CD14-positive monocyte (primary cell): ENCODE results near the gene NAB1. TPM values are rescaled to one million over a fixed set of nuclear protein-coding genes. Genes with fewer than 3 reads are reported as not detected.

Experiments used
- DNase-seq, 3 donors: peaks; one replicate each; pipeline ENCODE4 v3.0.0-alpha.2; 2011 to 2022
- H2AFZ ChIP-seq: 2 replicates; pipeline ENCODE4 v1.6.0; 2012; ENCODE audit warnings: mild to moderate bottlenecking, low read depth, low read length, inconsistent platforms; ENCODE audit not compliant: insufficient read depth, poor library complexity, severe bottlenecking
- H3K27ac ChIP-seq, 2 donors: 1 replicate in 1 of 2; 2 replicates in 1 of 2; pipeline ENCODE4 v1.5.1; 2012 to 2013; ENCODE audit warnings: low read length in 2 of 2, control low read depth in 1 of 2, inconsistent platforms in 1 of 2, low read depth in 1 of 2, mild to moderate bottlenecking in 1 of 2
- H3K27me3 ChIP-seq, 2 donors: one replicate each; pipeline versions ENCODE4 v1.6.0 to v1.6.1; 2011 to 2013; ENCODE audit warnings: low read length in 2 of 2; ENCODE audit not compliant: control insufficient read depth in 2 of 2, insufficient read depth in 2 of 2
- H3K36me3 ChIP-seq, 2 donors: replicated peaks in 1 of 2; 1 replicate in 1 of 2; 2 replicates in 1 of 2; pipeline versions ENCODE4 v1.5.1 to v1.6.1; 2012 to 2013; ENCODE audit warnings: low read length in 2 of 2, control low read depth in 1 of 2, inconsistent platforms in 1 of 2, mild to moderate bottlenecking in 1 of 2; ENCODE audit not compliant: insufficient read depth in 2 of 2, control insufficient read depth in 1 of 2
- H3K4me1 ChIP-seq, 2 donors: 1 replicate in 1 of 2; 2 replicates in 1 of 2; pipeline versions ENCODE4 v1.5.1 to v1.6.1; 2012 to 2013; ENCODE audit warnings: low read length in 2 of 2, control low read depth in 1 of 2, inconsistent platforms in 1 of 2, mild to moderate bottlenecking in 1 of 2, moderate library complexity in 1 of 2; ENCODE audit not compliant: insufficient read depth in 2 of 2, control insufficient read depth in 1 of 2
- H3K4me2 ChIP-seq: replicated peaks from 2 replicates; pipeline ENCODE3; 2012; ENCODE audit warnings: low read length, moderate library complexity, mild to moderate bottlenecking; ENCODE audit not compliant: poor library complexity, severe bottlenecking; ENCODE audit errors: extremely low read depth
- H3K4me3 ChIP-seq, 3 experiments: fragments of 200-600 bp in 1 of 3; sonication (generic) in 1 of 3; replicated peaks in 1 of 3; 1 replicate in 2 of 3; 2 replicates in 1 of 3; pipeline ENCODE4 v1.5.1; 2011 to 2013; ENCODE audit warnings: low read length in 3 of 3, mild to moderate bottlenecking in 3 of 3, control low read depth in 2 of 3, low read depth in 2 of 3, inconsistent platforms in 1 of 3, moderate library complexity in 1 of 3
- H3K79me2 ChIP-seq: 2 replicates; pipeline ENCODE4 v1.6.0; 2012; ENCODE audit warnings: mild to moderate bottlenecking, control low read depth, inconsistent platforms, low read length, moderate library complexity; ENCODE audit not compliant: insufficient read depth
- H3K9ac ChIP-seq: 2 replicates; pipeline ENCODE4 v1.6.0; 2017; ENCODE audit warnings: low read length, mild to moderate bottlenecking; ENCODE audit not compliant: insufficient read depth, poor library complexity, severe bottlenecking
- H3K9me3 ChIP-seq, 2 donors: replicated peaks in 1 of 2; 1 replicate in 1 of 2; 2 replicates in 1 of 2; pipeline versions ENCODE4 v1.5.1 to v1.6.1; 2012 to 2013; ENCODE audit warnings: low read length in 2 of 2, control low read depth in 1 of 2; ENCODE audit not compliant: control insufficient read depth in 1 of 2, insufficient read depth in 1 of 2
- H4K20me1 ChIP-seq: 2 replicates; pipeline ENCODE4 v1.6.0; 2012; ENCODE audit warnings: mild to moderate bottlenecking, low read length, control low read depth, moderate library complexity; ENCODE audit not compliant: insufficient read depth
- H3K27ac Mint-ChIP-seq, 7 donors: one replicate each; pipeline ENCODE4 v1.8.0; 2020; ENCODE audit warnings: mild to moderate bottlenecking in 7 of 7, mixed read lengths in 7 of 7, moderate library complexity in 6 of 7, inconsistent platforms in 2 of 7
- H3K27me3 Mint-ChIP-seq, 3 donors: one replicate each; pipeline ENCODE4 v1.8.0; 2021 to 2022; ENCODE audit warnings: low read depth in 3 of 3, mild to moderate bottlenecking in 3 of 3, mixed read lengths in 3 of 3, moderate library complexity in 3 of 3, inconsistent platforms in 1 of 3
- H3K36me3 Mint-ChIP-seq, 2 donors: one replicate each; pipeline ENCODE4 v1.8.0; 2020; ENCODE audit warnings: mixed read lengths in 2 of 2, inconsistent platforms in 1 of 2, mild to moderate bottlenecking in 1 of 2
- H3K4me1 Mint-ChIP-seq: one replicate; pipeline ENCODE4 v1.8.0; 2020; ENCODE audit warnings: mild to moderate bottlenecking, mixed read lengths
- H3K4me3 Mint-ChIP-seq, 2 donors: one replicate each; pipeline ENCODE4 v1.8.0; 2020; ENCODE audit warnings: mild to moderate bottlenecking in 2 of 2, mixed read lengths in 2 of 2, moderate library complexity in 1 of 2
- H3K9me3 Mint-ChIP-seq, 7 donors: one replicate each; pipeline ENCODE4 v1.8.0; 2020 to 2022; ENCODE audit warnings: mixed read lengths in 7 of 7, mild to moderate bottlenecking in 6 of 7, moderate library complexity in 6 of 7, inconsistent platforms in 2 of 7
- CTCF ChIP-seq: fragments of 200-600 bp; IDR thresholded peaks from one replicate; pipeline ENCODE4 v1.8.0; 2022; ENCODE audit warnings: antibody characterized with exemption, mild to moderate bottlenecking
- WGBS: methylation state at CpG from one replicate; pipeline ENCODE4 v1.1.5; 2013; ENCODE audit warnings: missing lambda C conversion rate; ENCODE audit not compliant: insufficient coverage; 5-methylcytosine and 5-hydroxymethylcytosine counted together
- intact Hi-C, 2 donors: fragments of 100-400 bp; cut with micrococcal nuclease; formaldehyde crosslinking; loops; one replicate each; pipeline versions ENCODE4 v1.15.0 to v1.15.1; 2023
- polyA plus RNA-seq, 3 donors: library from polyadenylated mRNA; depleted of rRNA in 1 of 3; unstranded in 2 of 3; stranded (reverse) in 1 of 3; fragments of 300-500 nt in 2 of 3; fragments of >200 nt in 1 of 3; fragmentation: Illumina TruSeq in 2 of 3; gene quantifications; 1 replicate in 2 of 3; 2 replicates in 1 of 3; pipeline ENCODE4 v1.2.3, GENCODE V29; 2012 to 2021

NAB1 gene
- polyA plus RNA-seq, 3 donors: 2.9 to 15.5 (median 3.1) TPM

- DNase-seq: no peak
- intact Hi-C loops: no loop called here
Measured at GRCh38 chr2:190695739-190696138, 46.9 kb downstream of the NAB1 start.

GRCh38 chr2:190696792-190697398 lies 48.0 kb downstream of the NAB1 start:
- no peaks in the 10 kb centered on the region for H3K27me3 ChIP-seq
- H3K27ac ChIP-seq: no peak overlapping the region
- Mint-ChIP-seq H3K9me3 (peaks cover 0 to 3% (median 0%) of the 10 kb centered on the region in 7 donors), H3K27ac (no peak overlapping the region), H3K4me1 (no peaks in the 10 kb centered on the region), H3K36me3 (peaks cover 10 to 15% of the 10 kb centered on the region in 2 donors), H3K4me3 (no peak overlapping the region), H3K27me3 (no peaks in the 10 kb centered on the region)
- no peak overlapping the region for H3K4me3 ChIP-seq
- no peak for TF ChIP-seq CTCF
- H3K4me2 ChIP-seq: no peak overlapping the region
- H4K20me1 ChIP-seq: no peaks in the 10 kb centered on the region
- peaks cover 0 to 17% of the 10 kb centered on the region in 2 donors for H3K36me3 ChIP-seq
- no peaks in the 10 kb centered on the region for H3K9me3 ChIP-seq
- intact Hi-C loops: no loop called here
- H3K4me1 ChIP-seq: no peaks in the 10 kb centered on the region
- WGBS: no CpG with 5 or more reads among the region's 3 CpGs
- no peak overlapping the region for H3K9ac ChIP-seq
- DNase-seq: no peak
- no peak overlapping the region for H2AFZ ChIP-seq
- no peaks in the 10 kb centered on the region for H3K79me2 ChIP-seq

More at GRCh38 chr2:190695739-190696138, 46.9 kb downstream of the NAB1 start:
- Histone ChIP-seq H3K36me3 (peaks cover 7 to 29% of the 10 kb centered on the region in 2 donors), H3K27me3 (no peaks in the 10 kb centered on the region), H3K79me2 (no peaks in the 10 kb centered on the region), H4K20me1 (no peaks in the 10 kb centered on the region), H3K9me3 (no peaks in the 10 kb centered on the region), H3K9ac (no peak overlapping the region), H3K4me3 (no peak overlapping the region), H3K4me1 (no peaks in the 10 kb centered on the region), H3K4me2 (no peak overlapping the region), H2AFZ (no peak overlapping the region), H3K27ac (no peak overlapping the region)
- Mint-ChIP-seq H3K27me3 (no peaks in the 10 kb centered on the region), H3K36me3 (peaks cover 17 to 23% of the 10 kb centered on the region in 2 donors), H3K4me3 (no peak overlapping the region), H3K27ac (no peak overlapping the region), H3K4me1 (no peaks in the 10 kb centered on the region), H3K9me3 (peaks cover 0 to 3% (median 0%) of the 10 kb centered on the region in 7 donors)
- TF ChIP-seq CTCF: no peak
- 100% methylated on average over 2 of the region's 4 CpGs for WGBS
